HTR-8/SVneo (cell line): Measurements from ENCODE around the gene MATCAP1.

Source experiments
- DNase-seq: peaks from one replicate; pipeline ENCODE4 v3.0.0; 2011; ENCODE audit warnings: low spot score, mixed read lengths; ENCODE audit not compliant: insufficient read length
- FAIRE-seq: peaks from 2 replicates; lab custom pipeline; 2011; peaks lifted over from hg19 to GRCh38; lab: Jason Lieb, UNC

MATCAP1 gene

GRCh38 chr16:67145746-67146145 is 38.0 kb downstream of the MATCAP1 start:
- no peak for DNase-seq
- no peak for FAIRE-seq

DNA sequence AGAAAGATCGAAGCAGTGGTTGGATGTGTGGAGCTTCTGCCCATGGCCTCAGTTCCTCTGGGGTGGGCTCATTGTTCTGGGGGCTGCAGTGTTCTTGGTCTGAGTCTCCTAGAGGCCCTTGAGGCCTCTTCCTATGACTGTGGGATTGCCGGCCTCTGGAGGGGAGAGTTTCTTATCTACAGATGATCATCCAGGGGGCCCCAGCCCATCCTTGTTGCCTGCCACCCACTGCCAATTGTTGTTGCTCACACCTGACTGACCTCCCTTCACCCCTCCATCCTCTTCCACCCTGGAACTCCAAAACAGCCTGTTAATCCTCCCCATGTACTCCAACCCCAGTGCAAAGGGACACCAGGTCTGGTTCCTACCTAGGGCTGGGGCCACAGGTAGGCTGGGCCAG is 38.8 kb downstream of the MATCAP1 start:
- FAIRE-seq (no peak), DNase-seq (no peak)

DNA sequence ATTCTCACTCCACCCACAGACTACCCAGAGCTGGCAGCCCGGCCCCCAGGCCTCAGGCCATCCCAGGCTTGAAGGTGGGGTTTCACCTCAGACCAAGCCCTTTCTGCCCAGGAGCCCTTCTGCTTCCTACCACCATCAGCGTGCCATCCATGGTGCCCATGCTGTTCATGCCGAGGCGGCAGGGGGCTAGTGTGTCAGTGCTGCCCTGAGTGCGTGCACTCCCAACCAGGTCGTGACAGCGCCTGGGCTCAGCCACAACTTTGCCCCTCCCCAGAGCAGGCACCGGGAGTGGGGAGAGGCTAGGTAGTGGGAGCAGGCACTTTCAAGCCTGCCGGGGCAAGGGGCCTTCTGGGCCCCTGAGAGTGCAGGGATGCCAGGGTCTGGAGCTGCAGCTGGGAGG is 41.4 kb downstream of the MATCAP1 start:
- FAIRE-seq (no peak), DNase-seq (no peak)

DNA sequence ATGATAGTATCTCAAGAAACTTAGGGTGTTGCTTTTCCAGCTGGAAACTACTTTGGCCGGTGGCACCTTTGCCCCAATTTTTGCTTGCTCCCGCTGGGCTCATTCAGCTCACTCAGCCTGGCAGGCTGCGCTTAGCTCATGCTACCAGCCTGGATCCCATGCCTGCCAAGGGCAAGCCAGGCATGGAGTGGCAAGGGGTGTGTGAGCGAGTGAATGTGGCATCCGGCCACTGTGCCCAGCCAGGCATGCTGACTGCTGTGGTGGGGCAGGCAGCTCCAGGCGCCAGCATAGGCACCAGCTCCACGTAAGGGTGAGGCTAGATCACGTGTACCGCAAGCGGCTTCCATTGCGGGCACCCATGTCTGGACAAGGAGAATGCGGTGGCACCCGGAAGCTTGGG is 42.4 kb downstream of the MATCAP1 start:
- DNase-seq (no peak), FAIRE-seq (no peak)

DNA sequence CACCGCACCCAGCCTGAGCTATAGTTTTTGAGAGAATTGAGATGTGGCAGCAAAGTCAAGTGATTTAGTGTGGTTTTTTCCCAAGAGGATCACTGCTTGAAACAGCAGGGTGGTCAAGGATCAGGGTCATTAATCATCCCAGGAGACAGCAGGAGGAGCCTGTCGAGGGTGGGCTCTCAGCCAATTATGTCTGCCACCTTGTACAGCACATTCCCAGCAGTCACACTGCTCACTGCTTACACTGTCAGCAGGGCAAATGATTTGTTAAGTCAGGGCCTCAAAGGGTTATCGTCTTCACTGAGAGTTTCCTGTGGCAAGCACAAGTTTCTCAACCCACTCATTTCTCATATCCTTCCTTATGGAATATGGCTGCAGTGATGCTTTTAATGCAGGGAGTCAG is 46.2 kb downstream of the MATCAP1 start:
- FAIRE-seq (no peak), DNase-seq (no peak)

DNA sequence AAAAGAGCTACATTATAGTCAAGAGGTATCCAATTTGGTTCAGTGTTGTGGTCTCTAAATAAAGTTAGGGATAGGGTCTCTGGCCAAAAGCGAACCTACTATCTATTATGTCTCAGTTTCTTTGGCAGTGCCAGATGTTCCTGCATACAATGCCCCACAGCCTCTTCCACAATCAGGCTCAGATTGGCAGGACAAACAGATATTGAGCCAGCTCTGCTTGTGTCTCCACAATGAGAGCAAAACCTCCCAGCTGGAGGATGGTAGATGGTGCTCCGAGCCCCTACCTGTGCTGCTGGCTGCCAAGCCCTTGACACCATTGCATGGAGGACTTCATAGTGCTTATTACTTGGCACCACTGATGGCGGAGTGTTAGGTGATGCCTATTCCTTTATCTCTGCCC is 54.3 kb downstream of the MATCAP1 start:
- no peak for FAIRE-seq
- DNase-seq: no peak

- FAIRE-seq: no peak
- no peak for DNase-seq
Observed at GRCh38 chr16:67128887-67129286, 54.9 kb downstream of the MATCAP1 start.

GRCh38 chr16:67128417-67128816 is 55.3 kb downstream of the MATCAP1 start:
- FAIRE-seq: no peak
- no peak for DNase-seq
